NK-92 (cell line): ENCODE data around the gene KIF18B.
"Not testable (repeated sequence)": the region's sequence is repeated elsewhere in the genome, so short reads cannot be mapped to it uniquely, and the experiment has no call there.

ENCODE experiments used
- DNase-seq: peaks from one replicate; lab custom pipeline; 2025; ENCODE audit not compliant: unreplicated experiment; lab: John Stamatoyannopoulos, UW

Gene KIF18B

GRCh38 chr17:44970136-44970741 is 22.7 kb upstream of the KIF18B start:
- DNase-seq: no peak

DNA sequence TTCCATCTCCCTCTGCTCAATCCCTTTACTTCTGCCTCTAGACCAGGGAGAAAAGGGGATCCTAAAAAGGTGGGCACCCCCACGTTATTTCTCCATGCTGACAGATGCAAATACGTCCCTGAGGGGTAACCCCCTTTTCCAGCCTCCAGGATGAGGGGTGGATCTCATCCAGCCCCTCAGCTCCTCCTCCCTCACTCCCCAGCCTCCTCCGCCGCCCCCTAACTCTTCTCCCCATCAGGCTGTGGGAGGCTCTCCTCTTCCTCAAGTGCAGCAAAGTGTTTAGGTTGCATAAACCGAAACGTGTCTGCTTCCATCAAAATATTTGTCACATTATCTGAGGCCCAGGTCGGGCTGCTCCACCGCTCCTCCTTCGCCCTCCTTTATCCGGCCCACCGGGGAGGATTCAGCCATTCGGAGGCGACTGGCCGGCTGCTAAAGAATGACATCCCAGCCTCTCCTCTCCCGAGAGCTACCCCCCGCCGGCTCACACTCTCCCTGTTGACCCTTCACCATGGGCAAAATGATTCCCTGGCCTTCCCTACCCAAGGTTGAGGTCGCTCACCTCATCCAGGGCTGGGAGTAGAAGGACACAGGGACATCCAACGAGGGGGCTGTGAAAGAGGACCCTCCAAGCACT is 21.7 kb upstream of the KIF18B start:
- no peak for DNase-seq

- DNase-seq: no peak
Measured at GRCh38 chr17:44968225-44969143, 20.9 kb upstream of the KIF18B start, which contains the start of gene C1QL1. Gene C1QL1 (minus strand): TSS chr17:44968303. CDS start chr17:44968048, 255 bp downstream.

- DNase-seq: no peak
Measured at GRCh38 chr17:44967907-44968224, 20.3 kb upstream of the KIF18B start.

DNA sequence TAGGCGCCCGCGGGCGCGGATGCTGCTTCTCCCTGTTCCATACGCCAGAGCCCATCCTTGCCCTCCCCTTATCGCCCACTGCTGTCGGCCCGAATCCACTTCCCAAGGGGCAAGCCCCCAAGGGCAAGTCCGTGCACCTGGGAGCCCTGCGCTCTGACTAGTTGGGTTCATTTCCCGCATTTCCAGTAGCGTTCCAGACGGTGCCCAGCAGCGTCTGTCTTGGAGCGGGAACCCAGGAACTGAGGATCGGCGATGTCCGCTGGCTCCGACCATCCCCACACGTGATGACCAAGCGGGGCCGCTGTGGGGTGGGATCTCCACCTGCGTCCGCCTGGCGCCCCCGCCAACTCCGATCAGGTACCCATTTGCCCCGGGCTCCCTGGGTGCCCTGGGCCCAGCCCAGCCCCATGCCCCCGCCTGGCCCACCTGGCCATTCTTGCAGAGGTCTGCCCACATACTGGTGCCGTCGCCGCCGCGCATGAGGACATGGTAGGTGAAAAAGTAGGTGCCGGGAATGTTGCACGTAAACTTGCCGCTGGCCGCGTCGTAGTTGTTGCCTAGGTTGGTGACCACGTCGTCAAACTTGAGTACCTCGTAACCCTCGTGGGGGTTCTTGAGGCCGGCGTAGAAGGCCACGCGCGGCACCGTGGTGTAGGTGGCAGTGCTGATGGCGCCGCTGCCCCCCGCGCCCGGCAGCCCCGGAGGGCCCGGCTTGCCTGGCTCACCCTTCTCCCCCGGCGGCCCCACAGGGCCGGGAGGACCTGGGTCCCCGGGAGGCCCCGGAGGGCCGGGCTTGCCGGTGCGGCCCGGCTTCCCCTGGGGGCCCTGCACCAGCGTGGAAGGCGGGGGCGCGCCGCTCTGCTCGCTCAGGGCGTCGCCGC is 19.7 kb upstream of the KIF18B start:
- no peak for DNase-seq

DNA sequence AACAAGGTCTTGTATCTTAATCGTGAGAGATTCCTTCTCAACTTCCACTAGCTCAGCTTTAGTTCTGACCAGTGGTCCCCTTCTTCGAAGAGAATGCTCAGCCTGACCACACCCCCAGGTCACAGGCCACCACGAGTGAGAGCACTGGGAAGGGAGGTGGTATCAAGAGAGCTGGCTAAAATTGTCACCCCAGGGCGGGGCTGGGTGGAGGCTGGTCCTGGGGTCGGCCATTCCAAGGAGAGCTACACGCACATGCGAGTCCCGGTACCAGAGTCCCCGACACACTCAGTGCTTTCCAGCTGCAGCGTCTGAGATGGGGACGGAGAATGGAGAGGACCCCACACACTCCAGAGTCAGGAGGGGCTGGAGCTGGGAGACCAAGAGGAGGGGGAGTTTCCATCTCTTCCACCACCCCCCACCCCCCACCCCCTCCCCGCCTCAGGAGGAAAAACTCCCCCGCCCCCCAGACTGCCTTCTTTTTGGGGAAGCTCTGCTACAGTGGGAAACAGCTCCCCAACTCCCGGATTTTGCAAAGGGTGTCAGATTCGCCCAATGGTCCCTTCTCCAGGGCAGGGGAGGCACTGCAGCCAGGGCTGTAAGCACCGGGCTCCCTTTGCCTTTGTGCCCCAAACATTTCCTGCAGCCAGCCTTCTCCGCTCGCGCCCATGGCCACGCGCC is 18.9 kb upstream of the KIF18B start:
- no peak for DNase-seq

- no peak for DNase-seq
Measured at GRCh38 chr17:44965481-44966234, 18.1 kb upstream of the KIF18B start.

- DNase-seq: no peak
Measured at GRCh38 chr17:44961921-44962350, 14.4 kb upstream of the KIF18B start.

DNA sequence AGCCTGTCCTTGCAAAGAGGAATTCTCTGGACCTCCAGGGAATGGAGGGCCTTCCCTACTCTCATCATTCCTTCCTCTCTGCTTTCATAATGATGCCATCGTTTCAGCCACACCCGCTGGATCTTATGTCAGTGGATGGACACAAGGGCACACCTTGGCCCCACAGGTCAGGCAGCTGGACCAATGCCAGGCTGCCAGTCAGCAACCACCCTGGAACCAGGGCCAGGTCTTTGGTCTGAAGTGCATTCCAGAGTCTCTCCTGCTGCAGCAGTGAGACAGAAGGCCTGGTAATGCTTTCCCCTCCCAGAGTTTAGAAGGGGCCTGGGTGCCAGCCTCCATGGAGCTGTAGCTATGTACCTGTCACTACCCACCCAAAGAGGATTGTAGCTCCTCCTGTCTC is 13.1 kb upstream of the KIF18B start:
- no peak for DNase-seq

GRCh38 chr17:44959821-44960531 is 12.4 kb upstream of the KIF18B start:
- DNase-seq: no peak

- no peak for DNase-seq
Measured at GRCh38 chr17:44956998-44957981, 9.7 kb upstream of the KIF18B start.

DNA sequence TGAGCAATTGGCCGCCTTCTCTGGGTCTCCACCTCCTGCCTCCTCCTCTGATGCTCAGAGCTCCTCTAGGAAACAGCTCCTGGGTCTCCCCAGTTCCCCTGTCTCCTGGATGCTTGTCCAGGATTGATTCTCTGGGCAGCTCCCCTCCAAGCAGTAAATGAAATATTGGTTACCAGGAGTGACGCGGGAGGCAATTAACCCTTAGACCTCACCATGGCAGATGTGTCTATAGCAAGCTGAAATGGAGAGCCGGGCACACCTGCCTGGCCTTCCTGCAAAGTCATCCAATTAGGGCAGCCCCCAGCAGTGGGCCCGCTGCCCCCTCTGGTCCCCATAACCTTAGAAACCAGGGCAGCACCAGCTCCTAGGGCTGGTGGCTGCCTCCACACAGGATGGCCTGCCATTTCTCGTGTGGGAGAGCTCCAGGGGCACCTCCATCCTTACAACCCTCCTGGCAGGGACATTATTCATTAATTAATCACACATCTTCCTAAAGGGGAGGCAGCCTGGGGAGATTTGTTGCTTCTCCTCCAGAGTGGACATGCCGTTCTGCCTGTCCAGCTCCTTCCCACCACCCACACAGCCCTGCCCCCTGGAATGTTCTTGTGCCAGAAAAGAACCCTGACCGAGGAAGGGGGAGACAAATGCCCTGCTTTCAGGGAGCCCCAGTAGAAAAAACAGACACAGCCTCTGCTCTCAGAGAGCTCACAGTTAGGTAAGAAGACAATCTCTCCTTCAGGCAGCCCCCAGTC is 8.3 kb upstream of the KIF18B start:
- no peak for DNase-seq

GRCh38 chr17:44952946-44953475 is 5.4 kb upstream of the KIF18B start:
- no peak for DNase-seq

DNA sequence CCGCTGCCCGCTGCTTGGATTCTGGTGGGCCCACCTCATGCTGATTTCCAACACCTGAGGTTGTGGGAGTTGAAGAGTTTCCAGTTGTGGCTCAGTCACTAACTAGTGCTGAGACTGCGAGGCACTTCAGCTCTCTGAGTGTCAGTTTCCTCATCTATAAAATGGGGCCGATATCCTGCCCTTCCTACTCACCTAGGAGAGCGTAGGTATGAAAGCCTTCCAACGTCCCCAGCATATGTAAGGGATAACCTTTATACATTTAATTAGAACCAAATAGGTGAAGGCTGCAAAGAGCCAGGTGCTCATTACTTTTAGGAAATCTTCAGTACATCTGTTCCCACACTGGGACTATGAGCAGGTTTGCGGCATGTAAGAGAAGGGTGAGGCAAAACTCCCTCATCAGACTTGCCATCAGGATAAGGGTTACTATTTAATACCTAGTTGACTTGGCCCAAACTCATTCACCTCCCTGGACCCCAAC is 782 bp upstream of the KIF18B start:
- no peak for DNase-seq

- not testable (repeated sequence) for DNase-seq
Measured at GRCh38 chr17:44945652-44946051, 1.9 kb downstream of the KIF18B start.

GRCh38 chr17:44942456-44942855 is 5.1 kb downstream of the KIF18B start:
- DNase-seq: no peak
